GM12873 (cell line): Measurements from ENCODE around the gene CUX1.

Source experiments
- TF ChIP-seq, protein P1 (sequence below): IDR thresholded peaks from 2 replicates; pipeline ENCODE4 v1.5.1; 2012; ENCODE audit warnings: low read depth, mild to moderate bottlenecking, moderate library complexity, low read length, control low read depth; ENCODE audit not compliant: insufficient read depth; ENCODE audit errors: missing control alignments

The CUX1 gene

DNA sequence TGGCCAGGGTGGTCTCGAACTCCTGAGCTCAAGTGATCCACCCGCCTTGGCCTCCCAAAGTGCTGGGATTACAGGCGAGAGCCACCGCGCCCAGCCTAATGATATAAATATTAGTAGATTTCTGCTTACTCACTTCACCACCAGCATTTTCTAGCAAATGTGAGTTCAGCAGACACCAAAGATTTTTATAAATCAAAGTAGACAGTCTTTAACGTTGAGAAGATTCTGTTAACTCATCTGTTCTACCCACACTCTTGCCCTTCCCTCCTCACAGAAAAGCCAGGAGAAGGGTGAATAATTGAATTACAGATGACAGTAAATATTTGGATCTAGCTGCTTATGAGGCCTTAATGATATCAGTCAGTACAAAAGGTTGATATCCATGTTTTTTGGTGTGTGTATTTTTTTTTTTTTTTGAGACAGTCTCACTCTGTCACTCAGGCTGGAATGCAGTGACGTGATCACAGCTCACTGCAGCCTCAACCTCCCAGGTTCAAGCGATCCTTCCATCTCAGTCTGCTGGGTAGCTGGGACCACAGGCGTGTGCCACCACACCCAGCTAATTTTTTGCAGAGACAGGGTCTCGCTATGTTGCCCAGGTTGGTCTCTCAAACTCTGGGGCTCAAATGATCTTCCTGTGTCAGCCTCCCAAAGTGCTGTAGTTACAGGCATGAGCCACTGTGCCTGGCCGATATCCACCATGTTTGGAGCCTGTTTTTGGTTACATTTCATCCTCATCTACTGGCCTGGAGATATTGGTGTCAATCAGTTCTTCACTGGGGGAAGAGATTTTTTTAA lies 120.5 kb downstream of the CUX1 start:
- TF ChIP-seq, protein P1, sequence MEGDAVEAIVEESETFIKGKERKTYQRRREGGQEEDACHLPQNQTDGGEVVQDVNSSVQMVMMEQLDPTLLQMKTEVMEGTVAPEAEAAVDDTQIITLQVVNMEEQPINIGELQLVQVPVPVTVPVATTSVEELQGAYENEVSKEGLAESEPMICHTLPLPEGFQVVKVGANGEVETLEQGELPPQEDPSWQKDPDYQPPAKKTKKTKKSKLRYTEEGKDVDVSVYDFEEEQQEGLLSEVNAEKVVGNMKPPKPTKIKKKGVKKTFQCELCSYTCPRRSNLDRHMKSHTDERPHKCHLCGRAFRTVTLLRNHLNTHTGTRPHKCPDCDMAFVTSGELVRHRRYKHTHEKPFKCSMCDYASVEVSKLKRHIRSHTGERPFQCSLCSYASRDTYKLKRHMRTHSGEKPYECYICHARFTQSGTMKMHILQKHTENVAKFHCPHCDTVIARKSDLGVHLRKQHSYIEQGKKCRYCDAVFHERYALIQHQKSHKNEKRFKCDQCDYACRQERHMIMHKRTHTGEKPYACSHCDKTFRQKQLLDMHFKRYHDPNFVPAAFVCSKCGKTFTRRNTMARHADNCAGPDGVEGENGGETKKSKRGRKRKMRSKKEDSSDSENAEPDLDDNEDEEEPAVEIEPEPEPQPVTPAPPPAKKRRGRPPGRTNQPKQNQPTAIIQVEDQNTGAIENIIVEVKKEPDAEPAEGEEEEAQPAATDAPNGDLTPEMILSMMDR, result no peak

DNA sequence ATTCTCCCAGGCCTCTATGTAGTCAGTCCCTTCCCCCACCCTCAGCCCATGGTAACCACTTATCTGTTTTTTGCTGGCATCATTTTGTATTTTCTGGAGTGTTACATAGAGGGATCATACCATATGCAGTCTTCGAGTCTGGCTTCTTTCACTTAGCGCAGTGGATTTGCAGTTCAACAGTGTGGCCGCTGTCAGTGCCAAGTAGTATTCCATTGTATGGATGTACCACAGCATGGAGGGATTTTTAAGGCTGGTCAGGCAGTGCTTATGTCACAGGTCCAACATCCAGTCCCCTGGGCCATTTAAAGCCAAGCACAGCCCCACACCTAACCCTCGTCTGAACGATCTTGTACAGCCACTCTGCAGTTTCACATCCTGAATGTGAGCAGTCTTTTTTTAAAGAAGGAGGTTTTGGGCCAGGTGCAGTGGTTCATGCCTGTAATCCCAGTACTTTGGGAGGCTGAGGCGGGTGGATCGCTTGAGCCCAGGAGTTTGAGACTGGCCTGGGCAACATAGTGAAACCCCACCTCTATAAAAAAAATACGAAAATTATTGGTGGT lies 121.8 kb downstream of the CUX1 start:
- TF ChIP-seq, protein P1, result no peak

DNA sequence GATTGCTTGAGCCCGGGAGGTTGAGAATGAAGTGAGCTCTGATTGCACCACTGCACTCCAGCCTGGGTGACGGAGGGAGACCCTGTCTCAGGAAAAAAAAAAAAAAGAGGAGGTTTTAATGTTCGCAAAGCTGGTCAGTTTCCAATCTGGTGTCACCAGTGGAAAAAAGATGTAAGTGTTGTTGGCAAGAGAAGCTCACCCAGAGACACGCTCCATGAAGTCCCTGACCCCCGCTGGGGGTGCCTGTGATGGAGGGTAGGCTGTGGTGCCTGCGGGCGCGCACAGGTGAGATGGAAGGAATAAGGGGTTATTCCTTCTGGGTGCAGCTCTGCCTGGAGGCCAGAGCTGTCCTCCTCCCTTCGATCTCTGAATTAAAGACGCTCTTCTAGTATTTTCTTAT lies 122.7 kb downstream of the CUX1 start:
- TF ChIP-seq, protein P1, result no peak

DNA sequence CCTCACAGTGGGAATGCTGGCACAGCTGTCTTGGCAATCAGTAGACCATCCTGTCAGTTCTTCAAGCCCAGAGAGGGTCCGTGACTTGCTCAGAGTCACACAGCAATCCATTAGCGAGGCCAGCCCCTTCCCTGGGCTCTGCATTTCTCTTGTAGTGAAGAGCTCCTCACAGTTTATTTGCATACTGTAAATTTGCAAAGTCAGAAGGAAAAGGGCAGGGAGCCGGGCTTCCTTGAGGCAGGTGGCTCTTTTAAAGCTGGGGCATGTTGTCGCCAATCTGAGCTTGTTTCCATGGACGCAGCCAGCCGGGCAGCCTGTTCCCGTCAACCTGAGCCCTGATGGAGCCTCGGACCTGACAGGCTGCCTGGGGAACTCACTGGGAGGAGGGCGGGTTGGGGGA lies 123.4 kb downstream of the CUX1 start:
- TF ChIP-seq, protein P1, result no peak

DNA sequence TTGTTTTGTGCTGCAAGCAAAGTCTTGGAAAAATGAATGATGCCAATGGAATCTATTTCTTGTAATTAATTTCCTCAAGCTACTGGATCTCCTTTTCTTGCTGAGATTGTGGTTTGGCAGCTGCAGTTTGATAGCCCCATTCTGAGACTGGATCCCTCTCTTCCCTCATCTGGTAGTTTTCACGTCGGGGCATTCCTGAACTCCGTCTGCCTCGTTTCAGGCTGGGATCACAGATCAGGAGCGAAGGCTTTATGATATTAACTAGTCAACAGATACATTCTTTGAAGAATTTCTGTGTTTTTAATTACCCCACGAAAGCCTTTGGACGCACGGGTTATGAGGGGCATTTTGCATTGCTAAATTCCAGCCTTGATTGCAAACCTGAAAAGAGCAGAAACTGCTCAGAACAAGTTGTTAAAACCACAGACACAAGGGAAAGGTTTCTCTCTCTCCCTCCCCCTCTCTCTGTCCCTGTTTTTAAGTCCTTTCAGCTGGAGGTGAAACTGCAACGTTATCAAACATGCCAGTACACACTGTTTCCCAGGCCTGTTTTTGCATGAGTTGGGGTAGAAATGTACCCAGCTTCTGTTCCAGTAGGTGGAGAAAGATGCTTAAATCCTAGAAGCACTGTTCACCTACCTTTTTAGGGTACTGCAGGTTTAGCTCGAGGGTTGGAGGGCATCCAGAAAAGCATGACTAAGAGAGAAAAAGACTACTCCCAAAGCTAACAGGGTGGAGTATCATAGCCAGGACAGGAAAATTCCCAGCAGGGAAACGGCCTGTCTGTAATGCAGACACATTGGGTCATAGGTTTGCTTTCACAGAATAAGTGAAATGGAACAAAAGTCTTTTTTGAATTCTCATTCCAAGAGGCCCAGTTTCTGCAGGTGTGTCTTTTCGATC lies 124.3 kb downstream of the CUX1 start:
- TF ChIP-seq, protein P1, result no peak

DNA sequence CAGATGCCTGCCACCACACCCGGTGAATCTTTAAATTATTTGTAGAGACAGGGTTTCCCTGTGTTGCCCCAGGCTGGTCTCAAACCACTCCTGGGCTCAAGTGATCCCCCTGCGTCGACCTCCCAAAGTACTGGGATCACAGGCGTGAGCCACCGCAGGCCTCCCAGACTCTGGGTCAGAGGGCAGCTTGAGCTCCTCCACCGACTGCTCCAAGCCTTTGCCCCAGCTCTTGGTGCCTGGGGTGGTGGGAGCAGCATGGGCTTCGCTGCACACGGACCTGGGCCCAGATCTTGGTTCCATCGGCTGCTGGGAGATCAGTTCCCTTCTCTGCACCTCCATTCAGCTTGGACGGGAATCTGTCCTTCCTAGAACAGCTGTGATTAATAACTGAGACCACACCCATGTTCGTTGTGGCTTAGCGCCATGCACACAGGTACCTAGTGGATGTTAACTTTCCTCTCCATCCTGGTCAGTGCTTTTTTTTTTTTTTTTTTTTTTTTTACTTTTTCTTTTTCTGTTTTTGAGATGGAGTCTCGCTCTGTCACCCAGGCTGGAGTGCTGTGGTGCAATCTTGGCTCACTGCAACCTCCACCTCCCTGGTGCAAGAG lies 125.3 kb downstream of the CUX1 start:
- TF ChIP-seq, protein P1, result no peak
